ENCODE data around the gene POLR1E. TPM values are rescaled to one million over a fixed set of nuclear protein-coding genes. Genes with fewer than 3 reads are reported as not detected.

Gene POLR1E
- total RNA-seq, 2 donors from 2014 or later: 12.5 to 17.2 TPM

Other genes starting within 250 kb of the POLR1E start
- gene GRHPR, start 63.3 kb upstream of the POLR1E start, total RNA-seq: 100 to 1,000 TPM in 1 of 2 donors, 10 to 100 TPM in 1; 86.6 to 109 TPM
- 1 to 10 TPM; 5.4 to 7.8 TPM for gene ZBTB5, start 20.5 kb upstream of the POLR1E start, total RNA-seq
- 1 to 10 TPM; 6.4 to 6.7 TPM for gene FBXO10, start 90.4 kb downstream of the POLR1E start, total RNA-seq
- 10 to 100 TPM; 58.8 to 64.9 TPM for gene TOMM5, start 106.6 kb downstream of the POLR1E start, total RNA-seq
- under 1 TPM; 0.21 to 0.77 TPM for gene FRMPD1, start 165.0 kb downstream of the POLR1E start, total RNA-seq

Data from left cardiac atrium (tissue), 2 donors.